ENCODE data around the gene C12orf50.
"Not testable (repeated sequence)": the region's sequence is repeated elsewhere in the genome, so short reads cannot be mapped to it uniquely, and the experiment has no call there.

The C12orf50 gene

GRCh38 chr12:87960566-87960965 lies 68.6 kb downstream of the C12orf50 start:
- Histone ChIP-seq H3K9me3 (no peaks in the 10 kb centered on the region), H3K4me1 (ENCODE audit: control insufficient read depth in 1 of 2, insufficient read depth in 1 of 2, low read depth in 1 of 2, low read length in 1 of 2) (no peaks in the 10 kb centered on the region), H3K36me3 (no peaks in the 10 kb centered on the region), H3K27me3 (no peaks in the 10 kb centered on the region), H3K27ac (no peak overlapping the region), H3K4me3 (ENCODE audit: low read depth in 1 of 2, low read length in 1 of 2) (no peak overlapping the region)
- TF ChIP-seq CTCF (IDR thresholded peaks at IDR 0.05), result no peak

- not testable (repeated sequence) for H3K36me3 ChIP-seq
Observed at GRCh38 chr12:87954028-87954427, 75.2 kb downstream of the C12orf50 start.

GRCh38 chr12:87953256-87953860 lies 75.8 kb downstream of the C12orf50 start:
- Histone ChIP-seq H3K27me3 (no peaks in the 10 kb centered on the region), H3K4me1 (ENCODE audit: control insufficient read depth in 1 of 2, insufficient read depth in 1 of 2, low read depth in 1 of 2, low read length in 1 of 2) (no peaks in the 10 kb centered on the region), H3K4me3 (ENCODE audit: low read depth in 1 of 2, low read length in 1 of 2) (no peak overlapping the region), H3K27ac (no peak overlapping the region), H3K36me3 (no peaks in the 10 kb centered on the region), H3K9me3 (no peaks in the 10 kb centered on the region)
- TF ChIP-seq CTCF (IDR thresholded peaks at IDR 0.05), result no peak

More at GRCh38 chr12:87954028-87954427, 75.2 kb downstream of the C12orf50 start:
- not testable (repeated sequence) for H3K4me3 ChIP-seq (ENCODE audit: low read depth in 1 of 2, low read length in 1 of 2); H3K4me1 ChIP-seq (ENCODE audit: control insufficient read depth in 1 of 2, insufficient read depth in 1 of 2, low read depth in 1 of 2, low read length in 1 of 2); H3K9me3 ChIP-seq; H3K27ac ChIP-seq; H3K27me3 ChIP-seq

- Histone ChIP-seq H3K4me3 (ENCODE audit: low read depth in 1 of 2, low read length in 1 of 2) (no peak overlapping the region), H3K4me1 (ENCODE audit: control insufficient read depth in 1 of 2, insufficient read depth in 1 of 2, low read depth in 1 of 2, low read length in 1 of 2) (no peaks in the 10 kb centered on the region), H3K27me3 (no peaks in the 10 kb centered on the region), H3K27ac (no peak overlapping the region), H3K9me3 (no peaks in the 10 kb centered on the region), H3K36me3 (no peaks in the 10 kb centered on the region)
- TF ChIP-seq CTCF (IDR thresholded peaks at IDR 0.05), result no peak
Observed at GRCh38 chr12:87952850-87953249, 76.4 kb downstream of the C12orf50 start.

GRCh38 chr12:87952223-87952622 lies 77.0 kb downstream of the C12orf50 start:
- no peaks in the 10 kb centered on the region for H3K27me3 ChIP-seq
- no peak for TF ChIP-seq CTCF (IDR thresholded peaks at IDR 0.05)
- no peaks in the 10 kb centered on the region for H3K36me3 ChIP-seq
- no peaks in the 10 kb centered on the region for H3K9me3 ChIP-seq
- H3K27ac ChIP-seq, result no peak overlapping the region
- no peak overlapping the region for H3K4me3 ChIP-seq (ENCODE audit: low read depth in 1 of 2, low read length in 1 of 2)
- no peaks in the 10 kb centered on the region for H3K4me1 ChIP-seq (ENCODE audit: control insufficient read depth in 1 of 2, insufficient read depth in 1 of 2, low read depth in 1 of 2, low read length in 1 of 2)

GRCh38 chr12:87943762-87944161 lies 85.4 kb downstream of the C12orf50 start:
- Histone ChIP-seq H3K9me3 (no peaks in the 10 kb centered on the region), H3K36me3 (no peaks in the 10 kb centered on the region), H3K27ac (no peak overlapping the region), H3K4me1 (ENCODE audit: control insufficient read depth in 1 of 2, insufficient read depth in 1 of 2, low read depth in 1 of 2, low read length in 1 of 2) (no peaks in the 10 kb centered on the region), H3K27me3 (no peaks in the 10 kb centered on the region), H3K4me3 (ENCODE audit: low read depth in 1 of 2, low read length in 1 of 2) (no peak overlapping the region)
- no peak for TF ChIP-seq CTCF (IDR thresholded peaks at IDR 0.05)
